Iris pigment epithelial cell (primary cell): Measurements from ENCODE around the gene LRP8.
"Not testable (repeated sequence)": the region's sequence is repeated elsewhere in the genome, so short reads cannot be mapped to it uniquely, and the experiment has no call there.

Experiments
- DNase-seq: peaks from one replicate; pipeline ENCODE4 v3.0.0-alpha.2; 2011; ENCODE audit warnings: low read depth

LRP8 gene

DNA sequence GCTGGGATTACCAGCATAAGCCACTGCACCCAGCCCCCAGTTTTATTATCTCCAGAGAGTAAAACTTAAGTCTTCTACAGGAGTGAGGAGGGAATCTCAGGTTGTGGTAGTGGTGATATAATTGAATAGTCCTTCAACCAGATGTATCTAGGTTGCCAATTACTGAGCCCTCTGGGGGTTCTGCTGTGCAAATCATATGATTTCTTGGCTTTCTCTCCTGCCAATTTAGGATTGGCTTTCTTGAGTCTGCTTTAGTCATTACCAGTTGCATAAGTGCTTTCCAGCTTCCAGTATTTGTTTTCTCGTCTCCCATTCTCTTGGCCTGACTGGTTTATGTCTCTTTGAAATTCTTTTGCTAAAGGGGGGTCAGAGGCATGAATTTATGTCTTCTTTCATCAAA is 120.1 kb downstream of the LRP8 start:
- DNase-seq = peak; percentile 30

GRCh38 chr1:53206735-53207379 is 121.0 kb downstream of the LRP8 start:
- no peak for DNase-seq

DNA sequence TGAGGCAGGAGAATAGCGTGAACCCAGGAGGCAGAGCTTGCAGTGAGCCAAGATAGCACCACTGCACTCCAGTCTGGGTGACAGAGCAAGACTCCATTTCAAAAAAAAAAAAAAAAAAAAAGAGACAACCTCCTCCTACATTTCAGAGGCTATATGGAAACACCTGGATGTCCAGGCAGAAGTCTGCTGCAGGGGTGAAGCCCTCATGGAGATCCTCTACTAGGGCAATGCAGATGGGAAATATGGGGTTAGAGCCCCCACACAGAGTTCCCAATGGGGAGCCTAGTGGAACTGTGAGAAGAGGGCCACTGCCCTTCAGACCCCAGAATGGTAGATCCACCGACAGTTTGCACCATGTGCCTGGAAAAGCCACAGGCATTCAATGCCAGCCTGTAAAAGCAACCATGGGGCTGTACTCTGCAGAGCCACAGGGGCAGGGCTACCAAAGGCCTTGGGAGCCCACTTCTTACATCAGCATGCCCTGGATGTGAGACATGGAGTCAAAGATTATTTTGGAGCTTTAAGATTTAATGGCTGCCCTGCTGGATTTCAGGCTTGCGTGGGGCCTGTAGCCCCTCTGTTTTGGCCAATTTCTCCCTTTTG is 121.7 kb downstream of the LRP8 start:
- not testable (repeated sequence) for DNase-seq

- DNase-seq = not testable (repeated sequence)
These were observed 122.4 kb downstream of the LRP8 start for GRCh38 chr1:53205496-53205895.

DNA sequence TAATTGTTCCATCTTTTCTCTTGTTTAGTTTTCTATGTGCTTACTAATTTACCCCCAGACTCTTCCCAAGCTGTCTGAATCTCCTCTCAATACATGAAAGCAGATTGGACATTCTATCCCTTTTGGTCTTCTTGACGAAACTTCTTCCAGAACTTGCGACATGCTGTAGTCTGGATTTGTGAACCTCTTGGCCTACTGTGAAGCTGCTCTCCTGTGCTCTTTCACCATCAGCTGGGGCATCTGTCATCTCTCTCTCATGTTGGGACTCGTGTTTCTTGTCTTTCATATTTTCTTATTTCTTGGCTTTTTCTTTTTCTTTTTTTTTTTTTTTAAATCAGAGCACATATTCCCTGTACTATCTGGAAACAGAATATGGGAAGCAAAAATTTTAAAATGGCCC is 124.4 kb downstream of the LRP8 start:
- DNase-seq = no peak

DNA sequence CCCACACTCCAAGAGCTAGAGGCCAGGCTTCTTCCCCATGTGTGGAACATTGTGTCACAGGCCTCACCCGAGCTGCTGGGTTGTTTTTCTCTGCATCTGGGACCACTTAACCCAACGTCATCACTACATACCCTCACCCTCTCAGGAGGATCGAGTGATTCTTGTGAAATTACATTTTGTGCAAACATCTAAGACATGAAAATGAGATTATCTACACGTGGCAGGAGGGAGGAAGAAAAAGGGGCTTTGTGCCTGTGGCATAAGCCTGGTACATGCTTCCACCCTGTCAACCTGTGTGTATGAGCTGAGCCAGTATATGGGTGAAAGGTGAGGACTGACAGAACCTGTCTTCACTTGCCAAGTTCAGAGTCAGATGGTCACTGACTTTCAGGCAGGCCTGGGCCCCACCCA is 129.6 kb downstream of the LRP8 start:
- DNase-seq = peak; percentile 51

- DNase-seq = no peak
These were observed 130.3 kb downstream of the LRP8 start for GRCh38 chr1:53197291-53198200.

- peak; percentile 90 for DNase-seq
These were observed 131.2 kb downstream of the LRP8 start, which contains the start of gene CPT2 for GRCh38 chr1:53196485-53197290. Gene CPT2 (plus strand): TSS chr1:53196824. CDS start chr1:53196944, 120 bp downstream.

- DNase-seq = no peak
These were observed 131.8 kb downstream of the LRP8 start for GRCh38 chr1:53196017-53196484.

DNA sequence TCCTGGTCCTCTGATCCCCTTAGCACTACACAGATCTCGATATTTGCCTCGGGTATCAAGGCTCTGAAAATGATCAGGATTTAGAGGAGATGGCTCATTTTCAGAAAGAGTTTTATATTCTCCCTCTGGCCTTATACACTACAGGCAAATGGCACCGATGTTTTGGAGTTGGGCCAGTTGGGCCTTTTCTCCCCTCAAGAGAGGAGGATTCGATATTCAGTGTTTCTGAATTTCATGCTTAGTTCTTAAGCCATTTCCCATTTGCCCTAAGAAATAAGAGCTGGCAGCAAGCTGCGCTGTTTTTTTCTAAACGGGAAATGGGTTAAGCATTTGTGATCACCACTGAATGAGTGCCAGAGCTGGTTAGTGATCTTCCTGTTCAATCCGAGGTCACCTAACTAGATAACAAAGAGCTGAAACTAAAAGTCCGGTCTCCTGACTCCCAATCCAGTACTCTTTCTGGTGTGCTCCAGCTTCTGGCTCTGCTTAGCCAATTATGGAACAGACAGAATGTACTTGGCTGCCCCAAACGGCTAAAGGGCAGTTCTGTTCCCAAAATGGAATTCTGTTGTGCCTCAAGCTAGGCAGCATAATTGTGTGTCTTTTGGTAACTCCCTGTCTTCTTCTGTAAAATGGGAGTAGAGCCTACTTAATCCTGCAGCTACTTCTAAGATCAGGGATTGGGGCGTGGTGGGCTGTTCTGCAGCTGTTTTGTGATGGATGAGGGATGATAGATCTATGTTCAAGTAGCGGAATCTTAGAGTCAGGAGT is 132.4 kb downstream of the LRP8 start:
- DNase-seq = no peak
